MCF 10A (cell line): ENCODE data around the gene CHEK2. TPM values are rescaled to one million over a fixed set of nuclear protein-coding genes. Genes with fewer than 3 reads are reported as not detected.
"Not testable (repeated sequence)": the region's sequence is repeated elsewhere in the genome, so short reads cannot be mapped to it uniquely, and the experiment has no call there.

Experiments
- BruUV-seq: library from RNA; stranded (reverse); fragments of 400-500 nt; replicated peaks from 2 replicates; lab custom pipeline; 2021; lab: Mats Ljungman, UMichigan
- CTCF ChIA-PET: fragments of 300-600 bp; sonication (Branson Sonifier 250); formaldehyde crosslinking; extraction: SDS; loops from one replicate; lab custom pipeline; 2021; ENCODE audit warnings: antibody characterized with exemption, inconsistent platforms; lab: Yijun Ruan, JAX
- POLR2A ChIA-PET: fragments of 300-600, 350-650 bp; sonication (Branson Sonifier 250); formaldehyde crosslinking; extraction: SDS; loops from one replicate; lab custom pipeline; 2020; ENCODE audit warnings: antibody characterized with exemption, inconsistent platforms; lab: Yijun Ruan, JAX
- DNase-seq: peaks from one replicate; pipeline ENCODE4 v3.0.0-alpha.2; 2018; ENCODE audit not compliant: unreplicated experiment
- H3K27ac Mint-ChIP-seq: one replicate; pipeline ENCODE4 v1.8.0; 2022; ENCODE audit warnings: mild to moderate bottlenecking, low read depth, mixed read lengths; ENCODE audit not compliant: unreplicated experiment
- H3K27me3 Mint-ChIP-seq: one replicate; pipeline ENCODE4 v1.8.0; 2022; ENCODE audit warnings: mixed read lengths; ENCODE audit not compliant: insufficient read depth, unreplicated experiment
- H3K36me3 Mint-ChIP-seq: one replicate; pipeline ENCODE4 v1.8.0; 2022; ENCODE audit warnings: mild to moderate bottlenecking, moderate library complexity, mixed read lengths; ENCODE audit not compliant: insufficient read depth, unreplicated experiment
- H3K4me1 Mint-ChIP-seq: one replicate; pipeline ENCODE4 v1.8.0; 2022; ENCODE audit warnings: mixed read lengths; ENCODE audit not compliant: insufficient read depth, unreplicated experiment
- H3K4me3 Mint-ChIP-seq: one replicate; pipeline ENCODE4 v1.8.0; 2022; ENCODE audit warnings: mild to moderate bottlenecking, moderate library complexity, mixed read lengths; ENCODE audit not compliant: unreplicated experiment
- H3K9me3 Mint-ChIP-seq: one replicate; pipeline ENCODE4 v1.8.0; 2022; ENCODE audit warnings: mixed read lengths; ENCODE audit not compliant: unreplicated experiment
- CTCF ChIP-seq: fragments of 200-600 bp; IDR thresholded peaks from one replicate; pipeline ENCODE4 v1.8.0; 2022; ENCODE audit warnings: antibody characterized with exemption, mild to moderate bottlenecking; ENCODE audit not compliant: unreplicated experiment
- intact Hi-C: fragments of 100-400 bp; cut with micrococcal nuclease; formaldehyde crosslinking; loops from 2 replicates; pipeline ENCODE4 v1.14.1; 2022
- total RNA-seq: library from RNA; stranded (reverse); gene quantifications from 2 replicates; pipeline ENCODE4 v1.2.3, GENCODE V29; 2022

The CHEK2 gene
- total RNA-seq, 1 experiment from 2014 or later: 18.8 TPM

GRCh38 chr22:28678778-28679610 lies 62.6 kb downstream of the CHEK2 start:
- DNase-seq, H3K36me3 Mint-ChIP-seq, intact Hi-C loops, H3K27ac Mint-ChIP-seq, H3K9me3 Mint-ChIP-seq, CTCF ChIA-PET, H3K4me3 Mint-ChIP-seq, BruUV-seq, H3K4me1 Mint-ChIP-seq, POLR2A ChIA-PET: not testable (repeated sequence)
- peaks cover 17% of the 10 kb centered on the region for H3K27me3 Mint-ChIP-seq

DNA sequence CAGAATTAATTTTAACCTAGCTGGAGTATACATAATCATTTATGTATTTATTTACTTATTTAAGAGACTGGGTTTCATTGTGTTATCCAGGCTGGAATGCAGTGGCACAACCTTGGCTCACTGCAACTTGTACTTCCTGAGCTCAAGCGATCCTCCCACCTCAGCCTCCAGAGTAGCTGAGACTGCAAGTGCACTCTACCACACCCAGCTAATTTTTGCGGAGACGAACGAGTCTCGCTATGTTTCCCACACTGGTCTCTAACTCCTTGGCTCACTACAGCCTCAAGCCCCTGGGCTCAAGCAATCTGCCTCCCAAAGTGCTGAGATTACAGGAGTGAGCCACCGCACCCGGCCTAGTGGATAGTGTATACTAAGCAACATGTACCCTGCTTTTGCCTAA lies 63.5 kb downstream of the CHEK2 start:
- H3K4me3 Mint-ChIP-seq, DNase-seq, H3K27ac Mint-ChIP-seq, H3K9me3 Mint-ChIP-seq, H3K4me1 Mint-ChIP-seq, POLR2A ChIA-PET, intact Hi-C loops, BruUV-seq, H3K36me3 Mint-ChIP-seq: not testable (repeated sequence)
- H3K27me3 Mint-ChIP-seq: peaks cover 20% of the 10 kb centered on the region
- CTCF ChIA-PET: interaction anchor here (0.6 kb wide), 1 partner anchor 17 kb away, joined by 6 read pairs; no protein-coding TSS in a partner anchor

GRCh38 chr22:28674121-28674563 lies 67.5 kb downstream of the CHEK2 start:
- TF ChIP-seq CTCF: no peak
- H3K4me1 Mint-ChIP-seq: peaks cover 6% of the 10 kb centered on the region
- no peaks in the 10 kb centered on the region for H3K36me3 Mint-ChIP-seq
- H3K4me3 Mint-ChIP-seq: no peak overlapping the region
- ChIA-PET POLR2A (no interaction called here), CTCF (no interaction called here)
- peaks cover 7% of the 10 kb centered on the region for H3K9me3 Mint-ChIP-seq
- no TSS peak for BruUV-seq
- peak; percentile 42 for DNase-seq
- intact Hi-C loops: no loop called here
- peaks cover 28% of the 10 kb centered on the region for H3K27me3 Mint-ChIP-seq
- H3K27ac Mint-ChIP-seq: no peak overlapping the region

DNA sequence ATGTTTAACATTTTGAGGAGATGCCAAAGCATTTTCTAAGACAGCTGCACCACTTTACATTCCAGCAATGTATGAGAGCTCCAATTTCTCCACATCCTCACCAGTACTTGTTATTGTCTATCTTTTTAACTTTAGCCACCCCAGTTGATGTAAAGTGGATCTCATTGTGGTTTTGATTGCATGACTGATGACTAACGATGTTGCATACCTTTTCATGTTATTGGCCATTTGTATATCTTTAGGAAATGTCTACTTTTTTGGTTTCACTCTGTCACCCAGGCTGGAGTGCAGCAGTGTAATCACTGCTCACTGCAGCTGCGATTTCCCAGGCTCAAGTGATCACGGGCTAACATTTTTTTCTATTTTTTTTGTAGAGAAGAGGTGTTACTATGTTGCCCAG lies 70.9 kb downstream of the CHEK2 start:
- H3K9me3 Mint-ChIP-seq: peaks cover 7% of the 10 kb centered on the region
- ChIA-PET POLR2A (no interaction called here), CTCF (no interaction called here)
- TF ChIP-seq CTCF: no peak
- H3K4me1 Mint-ChIP-seq: peaks cover 6% of the 10 kb centered on the region
- H3K36me3 Mint-ChIP-seq: no peaks in the 10 kb centered on the region
- intact Hi-C loops: no loop called here
- no peak overlapping the region for H3K27ac Mint-ChIP-seq
- BruUV-seq: no TSS peak
- peaks cover 28% of the 10 kb centered on the region for H3K27me3 Mint-ChIP-seq
- DNase-seq: no peak
- H3K4me3 Mint-ChIP-seq: no peak overlapping the region

DNA sequence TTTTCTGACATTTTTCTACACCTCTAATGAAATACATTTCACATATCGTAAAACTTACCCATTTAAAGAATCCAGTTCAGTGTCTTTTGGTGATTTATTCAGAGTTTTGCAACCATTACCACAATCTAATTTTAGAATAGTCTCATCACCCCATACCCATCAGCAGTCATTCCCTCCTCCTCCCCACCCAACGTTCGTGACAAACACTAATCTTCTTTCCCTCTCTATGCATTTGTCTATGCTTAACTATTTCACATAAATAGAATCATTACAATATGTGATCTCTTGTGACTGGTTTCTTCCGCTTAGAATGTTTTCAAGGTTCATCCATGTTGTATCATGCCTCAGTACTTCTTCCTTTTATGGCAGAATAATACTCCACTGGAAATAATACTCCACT lies 71.5 kb downstream of the CHEK2 start:
- peaks cover 23% of the 10 kb centered on the region for H3K27me3 Mint-ChIP-seq
- peaks cover 7% of the 10 kb centered on the region for H3K9me3 Mint-ChIP-seq
- no peak for TF ChIP-seq CTCF
- CTCF ChIA-PET: no interaction called here
- intact Hi-C loops: no loop called here
- no peak overlapping the region for H3K27ac Mint-ChIP-seq
- DNase-seq: no peak
- POLR2A ChIA-PET: no interaction called here
- H3K4me3 Mint-ChIP-seq: no peak overlapping the region
- peaks cover 6% of the 10 kb centered on the region for H3K4me1 Mint-ChIP-seq
- no peaks in the 10 kb centered on the region for H3K36me3 Mint-ChIP-seq
- BruUV-seq: no TSS peak
